K562 (cell line): ENCODE results near the gene MARCKS. TPM values are rescaled to one million over a fixed set of nuclear protein-coding genes. Genes with fewer than 3 reads are reported as not detected.

Experiments used
- ATAC-seq: fragments of 200-7000 bp; cut with Tn5 transposase; 3 replicates; pipeline ENCODE4 v1.9.1; 2020; ENCODE audit warnings: moderate library complexity
- BruUV-seq: library from RNA; stranded (reverse); fragments of 400-500 nt; replicated peaks from 2 replicates; lab custom pipeline; 2021; lab: Mats Ljungman, UMichigan
- CTCF ChIA-PET: fragments of 300-600 bp; formaldehyde crosslinking; extraction: SDS; loops from one replicate; lab custom pipeline; 2021; ENCODE audit warnings: low intra/inter-chr PET ratio; lab: Yijun Ruan, JAX
- POLR2A ChIA-PET: fragments of 300-600, 350-650 bp; sonication (Branson Sonifier 250); formaldehyde crosslinking; extraction: SDS; loops from one replicate; lab custom pipeline; 2021; ENCODE audit warnings: antibody characterized with exemption, inconsistent platforms; lab: Yijun Ruan, JAX
- DNase-seq, 4 experiments: peaks; one replicate each; pipeline versions ENCODE4 v3.0.0 to v3.0.0-alpha.2; 2011 to 2018; ENCODE audit warnings: low spot score in 3 of 4, mixed read lengths in 3 of 4; ENCODE audit errors: extremely low read depth in 1 of 4
- FAIRE-seq: peaks from 2 replicates; lab custom pipeline; 2011; peaks lifted over from hg19 to GRCh38; lab: Jason Lieb, UNC
- H2AFZ ChIP-seq: 2 replicates; pipeline ENCODE4 v1.6.0; 2011; ENCODE audit warnings: low read depth, low read length, control low read depth, inconsistent platforms
- H3K27ac ChIP-seq: fragments of 200-600 bp; 3 replicates; pipeline ENCODE4 v1.8.0; 2011; ENCODE audit warnings: low read depth, mild to moderate bottlenecking, control low read depth, inconsistent platforms, low read length, moderate library complexity, mixed read lengths; ENCODE audit errors: extremely low read depth
- H3K27me3 ChIP-seq, 2 experiments: fragments of 300-600 bp in 1 of 2; 2 replicates in 1 of 2; 3 replicates in 1 of 2; pipeline versions ENCODE4 v1.6.0 to v1.8.0; 2011; ENCODE audit warnings: inconsistent platforms in 2 of 2, low read length in 2 of 2, mild to moderate bottlenecking in 1 of 2, mixed read lengths in 1 of 2, moderate library complexity in 1 of 2; ENCODE audit not compliant: control insufficient read depth in 2 of 2, insufficient read depth in 2 of 2
- H3K36me3 ChIP-seq: fragments of 300-600 bp; 3 replicates; pipeline ENCODE4 v1.8.0; 2011; ENCODE audit warnings: mild to moderate bottlenecking, low read length, inconsistent platforms; ENCODE audit not compliant: control insufficient read depth, insufficient read depth
- H3K4me1 ChIP-seq, 2 experiments: fragments of 200-600 bp in 1 of 2; replicated peaks in 1 of 2; 2 replicates in 1 of 2; 3 replicates in 1 of 2; pipeline versions ENCODE4 v1.5.1 to v1.8.0; 2011; ENCODE audit warnings: inconsistent platforms in 2 of 2, low read length in 2 of 2, mild to moderate bottlenecking in 1 of 2, mixed read lengths in 1 of 2, moderate library complexity in 1 of 2; ENCODE audit not compliant: control insufficient read depth in 2 of 2, insufficient read depth in 2 of 2
- H3K4me2 ChIP-seq: 2 replicates; pipeline ENCODE4 v1.6.1; 2011; ENCODE audit warnings: low read length, control low read depth, inconsistent platforms, mixed read lengths; ENCODE audit not compliant: insufficient read depth
- H3K4me3 ChIP-seq: fragments of 200-600 bp; sonication (generic), shearing (Covaris generic); 2 replicates; pipeline ENCODE4 v1.5.1; 2016; ENCODE audit warnings: control low read depth, inconsistent platforms
- H3K79me2 ChIP-seq: fragments of 200-600 bp; 3 replicates; pipeline ENCODE4 v1.8.0; 2011; ENCODE audit warnings: low read length, inconsistent platforms; ENCODE audit not compliant: control insufficient read depth, insufficient read depth
- H3K9ac ChIP-seq, 2 experiments: 2 replicates each; pipeline versions ENCODE4 v1.6.0 to v1.6.1; 2011; ENCODE audit warnings: low read depth in 2 of 2, low read length in 2 of 2, control low read depth in 1 of 2, inconsistent platforms in 1 of 2, mild to moderate bottlenecking in 1 of 2, mixed read lengths in 1 of 2; ENCODE audit not compliant: insufficient read depth in 1 of 2
- H3K9me1 ChIP-seq: one replicate; pipeline ENCODE4 v1.6.0; 2011; ENCODE audit warnings: inconsistent platforms, mild to moderate bottlenecking, low read length, moderate library complexity; ENCODE audit not compliant: control insufficient read depth, insufficient read depth
- H3K9me3 ChIP-seq: replicated peaks from 2 replicates; pipeline ENCODE4 v1.5.1; 2011; ENCODE audit warnings: low read depth, low read length, inconsistent platforms; ENCODE audit not compliant: control insufficient read depth, insufficient read depth
- H4K20me1 ChIP-seq: replicated peaks from 2 replicates; pipeline ENCODE4 v1.6.1; 2011; ENCODE audit warnings: low read length, inconsistent platforms, mixed read lengths; ENCODE audit not compliant: control insufficient read depth, insufficient read depth
- CXXC5 ChIP-seq: fragments of 250-450 bp; sonication (Bioruptor Pico); IDR thresholded peaks from 2 replicates; pipeline ENCODE4 v1.8.0; 2022; ENCODE audit warnings: inconsistent platforms, mild to moderate bottlenecking, moderate library complexity
- MCM5 ChIP-seq: fragments of 450-650 bp; IDR thresholded peaks from 2 replicates; pipeline ENCODE4 v1.6.1; 2016; ENCODE audit warnings: low read depth
- MYC ChIP-seq, 2 experiments: fragments of 250-450 bp in 1 of 2; sonication (Bioruptor Pico) in 1 of 2; IDR thresholded peaks; 2 replicates each; pipeline versions ENCODE4 v1.5.1 to v1.6.1; 2012 to 2021; ENCODE audit warnings: low read depth in 2 of 2, borderline replicate concordance in 1 of 2, improper control_type of control experiment in 1 of 2, low read length in 1 of 2, mild to moderate bottlenecking in 1 of 2, moderate library complexity in 1 of 2
- NR4A1 ChIP-seq, 2 experiments: fragments of 250-450 bp in 1 of 2; fragments of 450-650 bp in 1 of 2; sonication (Bioruptor Pico) in 1 of 2; IDR thresholded peaks; 2 replicates each; pipeline versions ENCODE4 v1.4.0 to v1.6.1; 2016 to 2020; ENCODE audit warnings: mild to moderate bottlenecking in 2 of 2, missing compliant biosample characterization in 1 of 2, missing genetic modification characterization in 1 of 2, moderate library complexity in 1 of 2
- PML ChIP-seq: IDR thresholded peaks from 2 replicates; pipeline ENCODE4 v1.6.1; 2012; ENCODE audit warnings: low read length, inconsistent platforms
- PYGO2 ChIP-seq: fragments of 450-650 bp; IDR thresholded peaks from 2 replicates; pipeline ENCODE4 v1.6.1; 2016; ENCODE audit warnings: mild to moderate bottlenecking, missing genetic modification characterization, moderate library complexity, missing compliant biosample characterization
- RHOXF2B ChIP-seq: fragments of 250-450 bp; sonication (Bioruptor Pico); conservative IDR thresholded peaks from 2 replicates; pipeline ENCODE4 v1.5.1; 2021
- SIN3B ChIP-seq: fragments of 450-650 bp; IDR thresholded peaks from 2 replicates; pipeline ENCODE4 v1.6.1; 2017; ENCODE audit warnings: low read depth, mild to moderate bottlenecking, moderate library complexity
- SIX5 ChIP-seq, 2 experiments: IDR thresholded peaks; 2 replicates each; pipeline ENCODE4 v1.6.1; 2011; ENCODE audit warnings: low read length in 2 of 2, borderline replicate concordance in 1 of 2, low read depth in 1 of 2, mild to moderate bottlenecking in 1 of 2, moderate library complexity in 1 of 2; ENCODE audit not compliant: insufficient read depth in 1 of 2
- ZNF124 ChIP-seq: sonication (generic); formaldehyde crosslinking; IDR thresholded peaks from 2 replicates; pipeline ENCODE4 v1.8.1; 2022; ENCODE audit warnings: missing genetic modification reagents
- WGBS: fragments of 100-300 bp; shearing (Covaris generic); methylation state at CpG from one replicate; pipeline ENCODE4 v1.1.6; 2016; ENCODE audit warnings: low coverage, mixed read lengths; ENCODE audit not compliant: insufficient coverage; ENCODE audit errors: missing lambda C conversion rate; 5-methylcytosine and 5-hydroxymethylcytosine counted together
- in situ Hi-C: fragments of 300-500 bp; cut with MboI; formaldehyde crosslinking; loops from 4 replicates; pipeline ENCODE4 v1.15.0; 2018; ENCODE audit warnings: inconsistent platforms, mixed read lengths
- intact Hi-C: fragments of 100-400 bp; cut with micrococcal nuclease; formaldehyde crosslinking; loops from 2 replicates; pipeline ENCODE4 v1.14.2; 2022
- polyA plus RNA-seq, 8 experiments: library from polyadenylated mRNA; depleted of rRNA in 4 of 8; stranded (reverse) in 5 of 8; unstranded in 3 of 8; fragments of >200 nt; fragmentation: Nextera tagmentation in 2 of 8; fragmentation: Illumina TruSeq in 1 of 8; extraction: Ambion mirVana in 2 of 8; extraction: Trizol in 1 of 8; gene quantifications; 2 replicates each; pipeline versions ENCODE4 v1.2.1 to v1.2.3, GENCODE V29; 2011 to 2014; ENCODE audit warnings: inconsistent platforms in 1 of 8, missing spikeins in 1 of 8
- total RNA-seq, 7 experiments: library from RNA; depleted of rRNA in 6 of 7; stranded (reverse); fragments of >200 nt in 6 of 7; fragmentation: Illumina TruSeq in 2 of 7; extraction: Trizol in 2 of 7; gene quantifications; 2 replicates each; pipeline versions ENCODE4 v1.2.1 to v1.2.3, GENCODE V29; 2011 to 2021; ENCODE audit warnings: low replicate concordance in 1 of 7
- TF ChIP-seq, protein P1 (sequence below): fragments of 250-450 bp; sonication (Bioruptor Pico); IDR thresholded peaks from 2 replicates; pipeline ENCODE4 v1.5.0; 2020; ENCODE audit warnings: mild to moderate bottlenecking, borderline replicate concordance
- TF ChIP-seq, protein P2 (sequence below): sonication (generic); formaldehyde crosslinking; IDR thresholded peaks from 2 replicates; pipeline ENCODE4 v1.8.0; 2023; ENCODE audit warnings: missing genetic modification reagents, mild to moderate bottlenecking, borderline replicate concordance
- TF ChIP-seq, protein P3 (sequence below): sonication (generic); formaldehyde crosslinking; IDR thresholded peaks from 2 replicates; pipeline ENCODE4 v1.8.0; 2023; ENCODE audit warnings: mild to moderate bottlenecking, missing genetic modification reagents

The MARCKS gene
- total and polyA plus RNA-seq, 9 of the 15 experiments (the other 6 are each of a cell fraction or from before 2014, with no cell fraction given), result 0.15 to 2.7 (median 1.0) TPM

DNA sequence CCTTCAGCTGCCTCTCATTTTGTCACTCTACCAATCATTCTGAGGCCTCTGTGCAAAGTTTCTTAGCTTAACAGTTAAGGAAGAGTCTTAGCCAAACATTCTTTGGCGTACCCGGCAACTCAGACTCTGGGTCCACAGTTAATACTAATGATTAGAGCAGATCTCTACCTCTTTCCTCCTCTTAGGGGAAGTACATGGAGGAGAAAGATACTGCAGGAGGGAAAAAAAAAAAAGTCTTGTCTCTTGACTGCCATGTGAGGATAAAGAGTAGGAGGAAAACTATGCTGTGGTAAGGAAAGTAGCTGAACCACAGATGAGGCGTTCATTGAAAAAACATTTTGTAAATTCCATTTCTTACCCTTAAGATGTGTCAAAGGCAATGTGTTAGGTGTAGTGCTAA lies 44.0 kb upstream of the MARCKS start:
- H3K4me1 ChIP-seq, result no peaks in the 10 kb centered on the region; a peak in 1 of 5 replicates
- H4K20me1 ChIP-seq, result no peaks in the 10 kb centered on the region
- no peak for ATAC-seq
- no peaks in the 10 kb centered on the region for H3K9me1 ChIP-seq
- no peak overlapping the region for H3K27ac ChIP-seq
- POLR2A ChIA-PET, result interaction anchor here (0.7 kb wide), 1 partner anchor 123 kb away, joined by 4 read pairs; no protein-coding TSS in a partner anchor
- BruUV-seq, result no TSS peak
- no peaks in the 10 kb centered on the region for H3K36me3 ChIP-seq
- no peak overlapping the region for H2AFZ ChIP-seq
- no peaks in the 10 kb centered on the region; a peak in 1 of 5 replicates for H3K27me3 ChIP-seq
- no peaks in the 10 kb centered on the region for H3K79me2 ChIP-seq
- intact Hi-C loops, result no loop called here
- TF ChIP-seq ZNF124 (CRISPR knock-in tag) (no peak), PML (no peak), SIX5 (IDR thresholded peaks at IDR 0.05; ENCODE audit: borderline replicate concordance in 1 of 2, insufficient read depth in 1 of 2, low read depth in 1 of 2, low read length in 2 of 2) (no peak), RHOXF2B (no peak), SIN3B (no peak), NR4A1 (CRISPR knock-in tag; IDR thresholded peaks at IDR 0.05) (no peak), NR4A1 (tag; IDR thresholded peaks at IDR 0.05) (no peak), MYC (IDR thresholded peaks at IDR 0.05; ENCODE audit: low read depth, low read length) (no peak), MYC (CRISPR knock-in tag; IDR thresholded peaks at IDR 0.05; ENCODE audit: borderline replicate concordance, low read depth) (no peak), CXXC5 (CRISPR knock-in tag) (no peak), PYGO2 (tag) (no peak), MCM5 (no peak)
- TF ChIP-seq, protein P1, sequence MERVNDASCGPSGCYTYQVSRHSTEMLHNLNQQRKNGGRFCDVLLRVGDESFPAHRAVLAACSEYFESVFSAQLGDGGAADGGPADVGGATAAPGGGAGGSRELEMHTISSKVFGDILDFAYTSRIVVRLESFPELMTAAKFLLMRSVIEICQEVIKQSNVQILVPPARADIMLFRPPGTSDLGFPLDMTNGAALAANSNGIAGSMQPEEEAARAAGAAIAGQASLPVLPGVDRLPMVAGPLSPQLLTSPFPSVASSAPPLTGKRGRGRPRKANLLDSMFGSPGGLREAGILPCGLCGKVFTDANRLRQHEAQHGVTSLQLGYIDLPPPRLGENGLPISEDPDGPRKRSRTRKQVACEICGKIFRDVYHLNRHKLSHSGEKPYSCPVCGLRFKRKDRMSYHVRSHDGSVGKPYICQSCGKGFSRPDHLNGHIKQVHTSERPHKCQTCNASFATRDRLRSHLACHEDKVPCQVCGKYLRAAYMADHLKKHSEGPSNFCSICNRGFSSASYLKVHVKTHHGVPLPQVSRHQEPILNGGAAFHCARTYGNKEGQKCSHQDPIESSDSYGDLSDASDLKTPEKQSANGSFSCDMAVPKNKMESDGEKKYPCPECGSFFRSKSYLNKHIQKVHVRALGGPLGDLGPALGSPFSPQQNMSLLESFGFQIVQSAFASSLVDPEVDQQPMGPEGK (CRISPR knock-in tag), result no peak
- TF ChIP-seq, protein P2, sequence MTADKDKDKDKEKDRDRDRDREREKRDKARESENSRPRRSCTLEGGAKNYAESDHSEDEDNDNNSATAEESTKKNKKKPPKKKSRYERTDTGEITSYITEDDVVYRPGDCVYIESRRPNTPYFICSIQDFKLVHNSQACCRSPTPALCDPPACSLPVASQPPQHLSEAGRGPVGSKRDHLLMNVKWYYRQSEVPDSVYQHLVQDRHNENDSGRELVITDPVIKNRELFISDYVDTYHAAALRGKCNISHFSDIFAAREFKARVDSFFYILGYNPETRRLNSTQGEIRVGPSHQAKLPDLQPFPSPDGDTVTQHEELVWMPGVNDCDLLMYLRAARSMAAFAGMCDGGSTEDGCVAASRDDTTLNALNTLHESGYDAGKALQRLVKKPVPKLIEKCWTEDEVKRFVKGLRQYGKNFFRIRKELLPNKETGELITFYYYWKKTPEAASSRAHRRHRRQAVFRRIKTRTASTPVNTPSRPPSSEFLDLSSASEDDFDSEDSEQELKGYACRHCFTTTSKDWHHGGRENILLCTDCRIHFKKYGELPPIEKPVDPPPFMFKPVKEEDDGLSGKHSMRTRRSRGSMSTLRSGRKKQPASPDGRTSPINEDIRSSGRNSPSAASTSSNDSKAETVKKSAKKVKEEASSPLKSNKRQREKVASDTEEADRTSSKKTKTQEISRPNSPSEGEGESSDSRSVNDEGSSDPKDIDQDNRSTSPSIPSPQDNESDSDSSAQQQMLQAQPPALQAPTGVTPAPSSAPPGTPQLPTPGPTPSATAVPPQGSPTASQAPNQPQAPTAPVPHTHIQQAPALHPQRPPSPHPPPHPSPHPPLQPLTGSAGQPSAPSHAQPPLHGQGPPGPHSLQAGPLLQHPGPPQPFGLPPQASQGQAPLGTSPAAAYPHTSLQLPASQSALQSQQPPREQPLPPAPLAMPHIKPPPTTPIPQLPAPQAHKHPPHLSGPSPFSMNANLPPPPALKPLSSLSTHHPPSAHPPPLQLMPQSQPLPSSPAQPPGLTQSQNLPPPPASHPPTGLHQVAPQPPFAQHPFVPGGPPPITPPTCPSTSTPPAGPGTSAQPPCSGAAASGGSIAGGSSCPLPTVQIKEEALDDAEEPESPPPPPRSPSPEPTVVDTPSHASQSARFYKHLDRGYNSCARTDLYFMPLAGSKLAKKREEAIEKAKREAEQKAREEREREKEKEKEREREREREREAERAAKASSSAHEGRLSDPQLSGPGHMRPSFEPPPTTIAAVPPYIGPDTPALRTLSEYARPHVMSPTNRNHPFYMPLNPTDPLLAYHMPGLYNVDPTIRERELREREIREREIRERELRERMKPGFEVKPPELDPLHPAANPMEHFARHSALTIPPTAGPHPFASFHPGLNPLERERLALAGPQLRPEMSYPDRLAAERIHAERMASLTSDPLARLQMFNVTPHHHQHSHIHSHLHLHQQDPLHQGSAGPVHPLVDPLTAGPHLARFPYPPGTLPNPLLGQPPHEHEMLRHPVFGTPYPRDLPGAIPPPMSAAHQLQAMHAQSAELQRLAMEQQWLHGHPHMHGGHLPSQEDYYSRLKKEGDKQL (CRISPR knock-in tag), result no peak
- TF ChIP-seq, protein P3, sequence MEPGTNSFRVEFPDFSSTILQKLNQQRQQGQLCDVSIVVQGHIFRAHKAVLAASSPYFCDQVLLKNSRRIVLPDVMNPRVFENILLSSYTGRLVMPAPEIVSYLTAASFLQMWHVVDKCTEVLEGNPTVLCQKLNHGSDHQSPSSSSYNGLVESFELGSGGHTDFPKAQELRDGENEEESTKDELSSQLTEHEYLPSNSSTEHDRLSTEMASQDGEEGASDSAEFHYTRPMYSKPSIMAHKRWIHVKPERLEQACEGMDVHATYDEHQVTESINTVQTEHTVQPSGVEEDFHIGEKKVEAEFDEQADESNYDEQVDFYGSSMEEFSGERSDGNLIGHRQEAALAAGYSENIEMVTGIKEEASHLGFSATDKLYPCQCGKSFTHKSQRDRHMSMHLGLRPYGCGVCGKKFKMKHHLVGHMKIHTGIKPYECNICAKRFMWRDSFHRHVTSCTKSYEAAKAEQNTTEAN (CRISPR knock-in tag), result no peak
- TF ChIP-seq, all 486 proteins: peak for 0
- 0% methylated on average over 3 of the region's 3 CpGs for WGBS
- in situ Hi-C loops, result no loop called here
- DNase-seq (no peak), FAIRE-seq (no peak)
- CTCF ChIA-PET, result no interaction called here
- no peak overlapping the region for H3K9ac ChIP-seq
- H3K9me3 ChIP-seq, result no peaks in the 10 kb centered on the region
- H3K4me2 ChIP-seq, result no peak overlapping the region
- H3K4me3 ChIP-seq, result no peak overlapping the region
